Peyer's patch (tissue), 4 donors: ENCODE measurements around the gene FAM120C. TPM values are rescaled to one million over a fixed set of nuclear protein-coding genes. Genes with fewer than 3 reads are reported as not detected.

Experiments
- DNase-seq, 3 donors: peaks; one replicate each; pipeline ENCODE4 v3.0.0-alpha.2; 2017 to 2019
- H3K27ac ChIP-seq, 4 donors: fragments of 200-600 bp; sonication (generic); one replicate each; pipeline ENCODE4 v1.5.1; 2016 to 2019
- H3K27me3 ChIP-seq, 2 donors: fragments of 200-600 bp; sonication (generic); one replicate each; pipeline ENCODE4 v1.5.1; 2019
- H3K36me3 ChIP-seq, 3 donors: fragments of 200-600 bp; sonication (generic); one replicate each; pipeline ENCODE4 v1.5.1; 2016 to 2019
- H3K4me1 ChIP-seq, 4 donors: fragments of 200-600 bp; sonication (generic); one replicate each; pipeline ENCODE4 v1.5.1; 2016 to 2019
- H3K4me3 ChIP-seq, 4 donors: fragments of 200-600 bp; sonication (generic); 1 replicate in 3 of 4; 2 replicates in 1 of 4; pipeline ENCODE4 v1.5.1; 2016 to 2019; ENCODE audit warnings: mild to moderate bottlenecking in 1 of 4
- H3K9me3 ChIP-seq, 4 donors: fragments of 200-600 bp; sonication (generic); one replicate each; pipeline ENCODE4 v1.5.1; 2016 to 2019; ENCODE audit warnings: mild to moderate bottlenecking in 1 of 4
- POLR2A ChIP-seq, 2 donors: fragments of 450-650 bp; IDR thresholded peaks; one replicate each; pipeline ENCODE4 v1.5.1; 2017; ENCODE audit warnings: antibody characterized with exemption in 2 of 2, mild to moderate bottlenecking in 2 of 2, moderate library complexity in 2 of 2
- total RNA-seq, 4 donors: library from RNA; depleted of rRNA; stranded (reverse); fragments of >200 nt; gene quantifications; one replicate each; pipeline ENCODE4 v1.1.0, GENCODE V29; 2016
- TF ChIP-seq, protein P1 (sequence below), 6 experiments: fragments of 450-650 bp in 4 of 6; fragments of 200-600 bp in 2 of 6; sonication (generic) in 1 of 6; IDR thresholded peaks; one replicate each; pipeline ENCODE4 v1.5.1; 2017 to 2019; ENCODE audit warnings: antibody characterized with exemption in 6 of 6, mild to moderate bottlenecking in 3 of 6, moderate library complexity in 1 of 6

FAM120C gene
- total RNA-seq, 4 donors from 2014 or later = 5.0 to 12.4 (median 5.2) TPM

DNA sequence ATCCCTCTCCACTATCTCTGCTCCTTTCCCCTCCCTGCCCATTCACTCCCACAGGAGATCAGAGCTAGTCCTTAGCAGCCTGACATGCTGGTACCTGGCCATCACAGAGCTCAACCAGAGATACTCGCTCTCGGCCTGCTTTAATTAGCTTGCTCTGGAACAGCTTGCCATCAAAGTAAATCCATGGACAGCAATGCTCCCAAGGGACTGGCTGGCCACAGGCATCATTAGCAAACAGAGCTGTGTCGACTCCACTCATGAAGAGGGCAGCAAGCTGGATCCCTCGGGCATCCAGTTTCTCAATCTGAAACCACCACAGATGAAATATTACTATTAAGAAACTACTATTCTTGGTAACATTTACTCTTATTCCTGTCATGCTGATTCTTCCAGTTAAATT, 95.4 kb downstream of the FAM120C start:
- Histone ChIP-seq H3K4me3 (no peak overlapping the region), H3K36me3 (no peaks in the 10 kb centered on the region), H3K27ac (no peak overlapping the region), H3K4me1 (no peaks in the 10 kb centered on the region), H3K27me3 (no peaks in the 10 kb centered on the region), H3K9me3 (no peaks in the 10 kb centered on the region)
- DNase-seq = no peak
- TF ChIP-seq POLR2A (IDR thresholded peaks at IDR 0.05) = no peak
- TF ChIP-seq, protein P1, sequence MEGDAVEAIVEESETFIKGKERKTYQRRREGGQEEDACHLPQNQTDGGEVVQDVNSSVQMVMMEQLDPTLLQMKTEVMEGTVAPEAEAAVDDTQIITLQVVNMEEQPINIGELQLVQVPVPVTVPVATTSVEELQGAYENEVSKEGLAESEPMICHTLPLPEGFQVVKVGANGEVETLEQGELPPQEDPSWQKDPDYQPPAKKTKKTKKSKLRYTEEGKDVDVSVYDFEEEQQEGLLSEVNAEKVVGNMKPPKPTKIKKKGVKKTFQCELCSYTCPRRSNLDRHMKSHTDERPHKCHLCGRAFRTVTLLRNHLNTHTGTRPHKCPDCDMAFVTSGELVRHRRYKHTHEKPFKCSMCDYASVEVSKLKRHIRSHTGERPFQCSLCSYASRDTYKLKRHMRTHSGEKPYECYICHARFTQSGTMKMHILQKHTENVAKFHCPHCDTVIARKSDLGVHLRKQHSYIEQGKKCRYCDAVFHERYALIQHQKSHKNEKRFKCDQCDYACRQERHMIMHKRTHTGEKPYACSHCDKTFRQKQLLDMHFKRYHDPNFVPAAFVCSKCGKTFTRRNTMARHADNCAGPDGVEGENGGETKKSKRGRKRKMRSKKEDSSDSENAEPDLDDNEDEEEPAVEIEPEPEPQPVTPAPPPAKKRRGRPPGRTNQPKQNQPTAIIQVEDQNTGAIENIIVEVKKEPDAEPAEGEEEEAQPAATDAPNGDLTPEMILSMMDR (IDR thresholded peaks at IDR 0.05) = no peak

DNA sequence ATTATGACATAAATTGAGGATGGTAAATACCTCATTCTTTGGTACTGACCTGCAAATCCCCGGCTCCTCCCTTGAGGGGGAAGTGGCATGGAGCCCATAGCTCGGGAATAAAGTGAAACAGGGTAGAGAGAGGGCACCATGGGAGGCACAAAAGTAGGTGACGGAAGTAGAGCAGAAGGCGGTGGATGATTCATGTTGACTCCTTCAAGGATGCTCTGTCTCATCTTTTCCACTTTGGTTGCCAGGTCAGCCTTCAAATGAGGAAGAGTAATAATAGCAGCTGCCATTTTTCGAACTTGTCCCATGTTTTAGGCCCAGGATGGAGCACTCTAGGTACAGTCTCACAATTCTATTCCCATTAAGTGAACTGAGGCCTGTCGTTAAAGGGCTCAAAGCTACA, 97.4 kb downstream of the FAM120C start:
- H3K4me1 ChIP-seq = no peaks in the 10 kb centered on the region
- no peaks in the 10 kb centered on the region for H3K36me3 ChIP-seq
- no peaks in the 10 kb centered on the region for H3K9me3 ChIP-seq
- no peaks in the 10 kb centered on the region for H3K27me3 ChIP-seq
- TF ChIP-seq POLR2A (IDR thresholded peaks at IDR 0.05) = no peak
- TF ChIP-seq, protein P1 (IDR thresholded peaks at IDR 0.05) = no peak
- no peak overlapping the region for H3K4me3 ChIP-seq
- no peak overlapping the region for H3K27ac ChIP-seq
- no peak for DNase-seq

DNA sequence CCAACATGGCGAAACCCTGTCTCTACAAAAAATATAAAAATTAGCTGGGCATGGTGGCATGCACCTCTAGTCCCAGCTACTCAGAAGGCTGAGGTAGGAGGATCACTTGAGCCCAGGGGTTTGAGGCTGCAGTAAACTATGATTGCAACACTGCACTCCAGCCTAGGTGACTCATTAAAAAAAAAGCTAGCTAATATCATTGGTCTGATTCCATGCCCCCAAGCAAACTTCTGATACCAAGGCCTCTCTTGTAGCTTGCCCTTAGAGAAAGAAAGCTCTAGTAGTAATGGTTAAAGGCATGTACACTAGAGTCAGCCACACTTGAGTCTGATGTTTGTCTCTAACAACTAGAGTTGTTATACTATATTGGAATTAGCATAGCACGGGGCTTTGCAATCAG, 106.2 kb downstream of the FAM120C start:
- H3K27ac ChIP-seq = no peak overlapping the region

DNA sequence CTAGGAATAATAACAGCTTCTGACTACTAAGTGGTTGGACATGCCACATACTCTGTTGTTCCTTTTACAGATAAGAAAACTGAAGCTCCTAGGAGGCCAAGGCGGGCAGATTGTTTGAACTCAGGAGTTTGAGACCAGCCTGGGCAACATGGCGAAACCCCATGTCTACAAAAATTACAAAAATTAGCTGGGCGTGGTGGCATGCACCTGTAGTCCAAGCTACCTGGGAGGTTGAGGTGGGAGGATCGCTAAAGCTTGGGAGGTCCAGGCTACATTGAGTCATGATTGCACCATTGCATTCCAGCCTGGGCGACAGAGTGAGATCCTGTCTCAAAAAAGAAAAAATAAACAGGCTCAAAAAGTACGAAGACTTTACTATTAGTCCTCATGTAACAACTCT, 108.2 kb downstream of the FAM120C start:
- Histone ChIP-seq H3K4me3 (no peak overlapping the region), H3K27ac (no peak overlapping the region), H3K36me3 (no peaks in the 10 kb centered on the region), H3K9me3 (no peaks in the 10 kb centered on the region), H3K27me3 (no peaks in the 10 kb centered on the region), H3K4me1 (no peaks in the 10 kb centered on the region)
- TF ChIP-seq, protein P1 (IDR thresholded peaks at IDR 0.05) = no peak
- no peak for TF ChIP-seq POLR2A (IDR thresholded peaks at IDR 0.05)
- no peak for DNase-seq

More for the DNA sequence above, 106.2 kb downstream of the FAM120C start:
- TF ChIP-seq POLR2A (IDR thresholded peaks at IDR 0.05) = no peak
- TF ChIP-seq, protein P1 (IDR thresholded peaks at IDR 0.05) = no peak
- no peaks in the 10 kb centered on the region for H3K36me3 ChIP-seq
- H3K4me1 ChIP-seq = no peaks in the 10 kb centered on the region
- H3K9me3 ChIP-seq = no peaks in the 10 kb centered on the region
- no peak overlapping the region for H3K4me3 ChIP-seq
- no peaks in the 10 kb centered on the region for H3K27me3 ChIP-seq
- no peak for DNase-seq

DNA sequence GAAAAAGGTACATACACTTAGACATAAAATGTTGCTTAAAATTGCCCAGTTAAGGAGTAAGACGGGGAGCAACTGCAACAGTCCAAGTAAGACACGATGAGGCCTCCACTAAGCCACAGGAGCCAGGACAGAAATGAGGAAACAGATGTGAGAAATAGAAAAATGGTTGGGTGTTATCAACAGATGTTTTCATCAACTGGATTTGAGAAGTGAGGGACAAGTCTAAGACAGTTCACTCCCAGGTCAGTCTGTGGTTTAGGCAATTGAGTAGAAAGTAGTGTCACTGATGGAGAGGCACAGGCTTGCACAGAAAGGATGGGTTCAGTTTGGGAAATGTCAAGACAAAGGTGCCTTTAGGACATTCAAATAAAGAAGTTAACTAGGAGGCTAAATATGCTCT, 115.3 kb downstream of the FAM120C start:
- Histone ChIP-seq H3K9me3 (no peaks in the 10 kb centered on the region), H3K36me3 (no peaks in the 10 kb centered on the region), H3K4me1 (no peaks in the 10 kb centered on the region), H3K27me3 (no peaks in the 10 kb centered on the region), H3K4me3 (no peak overlapping the region), H3K27ac (no peak overlapping the region)
- DNase-seq = no peak
- TF ChIP-seq, protein P1 (IDR thresholded peaks at IDR 0.05) = no peak
- TF ChIP-seq POLR2A (IDR thresholded peaks at IDR 0.05) = no peak

DNA sequence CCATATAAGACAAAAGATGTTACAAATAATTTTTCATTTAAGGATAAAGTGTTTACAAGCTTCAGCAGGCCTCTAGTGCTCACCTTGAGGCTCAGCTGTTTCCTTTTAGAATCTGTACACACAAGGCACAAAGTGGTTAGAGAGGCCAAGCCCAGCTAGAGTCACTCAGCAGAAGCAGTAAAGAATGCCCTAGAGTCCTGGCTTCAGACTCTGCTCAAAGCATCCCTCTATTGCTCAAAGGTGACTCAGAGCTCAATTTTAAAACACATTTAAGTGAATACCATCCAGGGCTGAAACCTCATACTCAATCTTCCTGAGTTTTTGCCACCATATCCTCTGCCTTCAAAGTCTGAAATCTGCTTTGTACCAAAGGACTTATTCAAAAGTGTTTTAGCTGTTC, 116.2 kb downstream of the FAM120C start:
- Histone ChIP-seq H3K9me3 (no peaks in the 10 kb centered on the region), H3K4me3 (no peak overlapping the region), H3K4me1 (no peaks in the 10 kb centered on the region), H3K36me3 (no peaks in the 10 kb centered on the region), H3K27ac (no peak overlapping the region), H3K27me3 (no peaks in the 10 kb centered on the region)
- no peak for TF ChIP-seq POLR2A (IDR thresholded peaks at IDR 0.05)
- TF ChIP-seq, protein P1 (IDR thresholded peaks at IDR 0.05) = no peak
- no peak for DNase-seq
